Sigmoid colon (tissue), 4 donors: ENCODE results near the gene GPR160.

ENCODE experiments used
- CTCF ChIP-seq, 4 experiments: fragments of 450-650 bp in 3 of 4; fragments of 200-600 bp in 1 of 4; IDR thresholded peaks; one replicate each; pipeline ENCODE4 v1.5.1; 2016 to 2019; ENCODE audit warnings: antibody characterized with exemption in 4 of 4, mild to moderate bottlenecking in 3 of 4, moderate library complexity in 2 of 4
- POLR2A ChIP-seq, 2 donors: fragments of 450-650 bp; IDR thresholded peaks; one replicate each; pipeline ENCODE4 v1.6.1; 2016; ENCODE audit warnings: antibody characterized with exemption in 2 of 2, mild to moderate bottlenecking in 2 of 2, moderate library complexity in 2 of 2
- POLR2AphosphoS5 ChIP-seq, 4 donors: sonication (generic); formaldehyde crosslinking; IDR thresholded peaks; one replicate each; pipeline ENCODE4 v1.6.1; 2017; ENCODE audit warnings: antibody characterized with exemption in 4 of 4

GRCh38 chr3:170002231-170002630, 35.6 kb upstream of the GPR160 start:
- TF ChIP-seq CTCF (IDR thresholded peaks at IDR 0.05) (no peak), POLR2A (IDR thresholded peaks at IDR 0.05) (no peak), POLR2AphosphoS5 (IDR thresholded peaks at IDR 0.05) (no peak)
